Lower lobe of right lung (tissue), 2 donors: ENCODE results near the gene EMC1. TPM values are rescaled to one million over a fixed set of nuclear protein-coding genes. Genes with fewer than 3 reads are reported as not detected.
"Not testable (repeated sequence)": the region's sequence is repeated elsewhere in the genome, so short reads cannot be mapped to it uniquely, and the experiment has no call there.

Experiments
- ATAC-seq, 2 donors: fragments of 200-7000 bp; cut with Tn5 transposase; one replicate each; pipeline ENCODE4 v1.9.1; 2020 to 2022; ENCODE audit warnings: mild to moderate bottlenecking in 2 of 2, moderate library complexity in 2 of 2
- DNase-seq: peaks from one replicate; pipeline ENCODE4 v3.0.0-alpha.2; 2020
- H3K27ac ChIP-seq: fragments of 200-600 bp; one replicate; pipeline ENCODE4 v1.8.0; 2022
- H3K27me3 ChIP-seq: fragments of 200-600 bp; one replicate; pipeline ENCODE4 v1.8.0; 2022; ENCODE audit warnings: low read depth
- H3K36me3 ChIP-seq: fragments of 200-600 bp; one replicate; pipeline ENCODE4 v1.8.0; 2022; ENCODE audit warnings: mild to moderate bottlenecking
- H3K4me1 ChIP-seq: fragments of 200-600 bp; one replicate; pipeline ENCODE4 v1.8.0; 2022
- H3K4me3 ChIP-seq: fragments of 200-600 bp; one replicate; pipeline ENCODE4 v1.8.0; 2022; ENCODE audit warnings: mild to moderate bottlenecking
- H3K9me3 ChIP-seq: fragments of 200-600 bp; one replicate; pipeline ENCODE4 v1.8.0; 2022
- intact Hi-C: fragments of 100-400 bp; cut with DNase I; formaldehyde crosslinking; loops from one replicate; pipeline ENCODE4 v1.11.0; 2022
- long read RNA-seq: library from polyadenylated mRNA; unstranded; transcript quantifications from one replicate; pipeline ENCODE4 v2.0.0, GENCODE V29; 2021
- total RNA-seq: library from RNA; stranded (reverse); fragmentation: NEBNext Ultra II Directional; extraction: Animal tissue kit (Norgen Biotek cat#: 25700); gene quantifications from one replicate; pipeline ENCODE4 v1.2.1, GENCODE V29; 2021
- TF ChIP-seq, protein P1 (sequence below): fragments of 200-600 bp; IDR thresholded peaks from one replicate; pipeline ENCODE4 v1.8.0; 2022; ENCODE audit warnings: antibody characterized with exemption, mild to moderate bottlenecking
- donor health status: DM: no; HTN: yes; CAD: no; lungs with severe emphysema.

Gene EMC1
- 39.2 TPM for total RNA-seq
- long read RNA-seq, full-length matches to known transcripts, result 53 of 83 reads
- long read RNA-seq, partial matches to known transcripts, result 8 of 83 reads
- long read RNA-seq, other reads (novel, unspliced or antisense), result 22 of 83 reads

DNA sequence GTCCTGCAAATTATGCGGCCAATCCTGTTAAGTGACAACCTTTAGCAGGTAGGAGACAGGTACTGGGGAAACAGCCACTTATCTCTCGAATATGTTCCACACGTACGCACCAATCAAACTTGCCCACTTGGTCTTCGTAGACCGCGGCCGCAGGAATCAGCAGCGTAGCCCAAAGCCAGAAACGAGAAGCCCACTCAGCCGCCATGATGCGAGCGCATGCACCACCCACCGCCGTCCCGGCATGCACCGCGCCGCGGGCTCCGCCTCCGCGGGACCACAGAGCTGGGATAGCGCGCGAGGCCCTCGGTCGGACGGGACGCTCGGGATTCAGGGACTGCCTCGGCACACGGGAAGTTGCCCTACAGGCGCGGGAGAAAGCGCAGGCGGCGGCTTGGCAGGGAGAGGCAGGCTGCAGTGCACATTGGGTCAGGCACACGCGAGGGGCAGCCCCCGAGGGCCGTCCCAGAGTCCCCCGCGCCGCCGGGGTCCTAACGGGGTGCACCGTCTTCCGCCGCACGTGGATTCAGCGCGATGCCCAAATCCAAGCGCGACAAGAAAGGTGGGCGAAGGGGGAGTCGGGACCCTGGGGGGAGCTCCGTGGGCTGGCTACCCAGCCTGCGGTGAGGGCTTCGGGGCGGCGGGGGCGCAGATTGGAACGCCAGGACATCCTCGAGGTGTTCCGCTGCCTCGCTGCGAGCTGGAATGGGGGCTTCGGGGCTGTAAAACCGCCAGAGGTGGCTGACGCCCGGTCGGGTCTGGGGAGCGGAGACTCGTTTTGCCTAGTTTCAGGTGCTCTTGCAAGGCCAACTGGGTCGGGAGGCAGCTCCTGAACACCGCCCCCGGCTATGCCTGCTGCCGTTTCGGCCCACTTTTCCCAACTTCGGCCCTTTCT lies at the start of gene EMC1, which contains the start of gene MRTO4:
TSS of gene EMC1 (minus strand) at position 220 of the 892 bp plus-strand sequence. CDS start at position 205, 15 bp downstream.
TSS of gene MRTO4 (plus strand) at position 501 of the 892 bp plus-strand sequence. CDS start at position 532, 31 bp downstream.
- H3K4me1 ChIP-seq, result peaks cover 46% of the 10 kb centered on the region
- DNase-seq, result peak; percentile 92
- peak; percentile 97 to 99 for ATAC-seq
- TF ChIP-seq, protein P1, sequence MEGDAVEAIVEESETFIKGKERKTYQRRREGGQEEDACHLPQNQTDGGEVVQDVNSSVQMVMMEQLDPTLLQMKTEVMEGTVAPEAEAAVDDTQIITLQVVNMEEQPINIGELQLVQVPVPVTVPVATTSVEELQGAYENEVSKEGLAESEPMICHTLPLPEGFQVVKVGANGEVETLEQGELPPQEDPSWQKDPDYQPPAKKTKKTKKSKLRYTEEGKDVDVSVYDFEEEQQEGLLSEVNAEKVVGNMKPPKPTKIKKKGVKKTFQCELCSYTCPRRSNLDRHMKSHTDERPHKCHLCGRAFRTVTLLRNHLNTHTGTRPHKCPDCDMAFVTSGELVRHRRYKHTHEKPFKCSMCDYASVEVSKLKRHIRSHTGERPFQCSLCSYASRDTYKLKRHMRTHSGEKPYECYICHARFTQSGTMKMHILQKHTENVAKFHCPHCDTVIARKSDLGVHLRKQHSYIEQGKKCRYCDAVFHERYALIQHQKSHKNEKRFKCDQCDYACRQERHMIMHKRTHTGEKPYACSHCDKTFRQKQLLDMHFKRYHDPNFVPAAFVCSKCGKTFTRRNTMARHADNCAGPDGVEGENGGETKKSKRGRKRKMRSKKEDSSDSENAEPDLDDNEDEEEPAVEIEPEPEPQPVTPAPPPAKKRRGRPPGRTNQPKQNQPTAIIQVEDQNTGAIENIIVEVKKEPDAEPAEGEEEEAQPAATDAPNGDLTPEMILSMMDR, result no peak
- H3K27ac ChIP-seq, result peak within 1 kb of the TSS; percentile 98
- intact Hi-C loops, result no loop called here
- peaks cover 16% of the 10 kb centered on the region for H3K36me3 ChIP-seq
- no peaks in the 10 kb centered on the region for H3K27me3 ChIP-seq
- peak within 1 kb of the TSS; percentile 96 for H3K4me3 ChIP-seq
- H3K9me3 ChIP-seq, result no peaks in the 10 kb centered on the region

DNA sequence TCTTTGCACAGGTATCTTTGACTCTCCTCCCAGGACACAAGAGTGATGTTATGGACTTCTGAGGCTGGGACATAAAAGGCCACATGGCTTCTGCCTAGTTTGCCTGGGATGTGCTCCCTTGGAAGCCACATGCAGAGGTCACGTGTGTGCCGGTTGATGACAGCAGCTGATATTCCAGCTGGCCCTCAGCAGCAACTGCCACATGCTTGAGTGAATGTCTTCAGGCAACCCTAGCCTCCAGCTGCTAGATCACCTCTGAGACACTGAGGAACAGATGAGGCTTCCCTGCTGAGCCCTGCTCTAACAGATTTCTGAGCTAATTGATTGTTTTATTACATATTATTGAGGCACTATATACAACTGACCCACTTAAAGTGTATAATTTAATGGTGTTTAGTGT lies 48.9 kb upstream of the EMC1 start:
- H3K4me1 ChIP-seq, result no peaks in the 10 kb centered on the region
- intact Hi-C loops, result no loop called here

DNA sequence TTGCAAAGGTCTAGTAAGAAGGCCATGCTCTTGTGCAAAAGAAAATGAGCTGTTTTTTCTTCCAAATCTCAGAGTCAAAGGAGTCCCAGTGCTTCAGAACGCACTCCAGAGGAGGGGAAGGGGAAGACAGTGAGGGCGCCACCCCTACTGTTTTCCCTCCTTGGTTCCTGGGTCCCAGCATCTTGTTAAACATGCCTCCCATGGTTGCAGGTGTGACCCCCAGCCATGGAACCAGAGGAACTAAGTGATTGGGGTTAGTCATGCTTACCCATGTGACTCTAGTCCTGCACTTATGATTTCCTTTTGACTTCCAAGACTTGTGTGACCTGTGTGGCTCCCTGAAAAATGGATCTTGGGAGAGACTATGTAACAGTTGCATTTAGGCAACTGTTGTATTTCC lies 43.3 kb upstream of the EMC1 start:
- TF ChIP-seq, protein P1, result no peak
- DNase-seq, result no peak
- no peak for ATAC-seq
- H3K27ac ChIP-seq, result no peak overlapping the region
- no peak overlapping the region for H3K4me3 ChIP-seq
- no peaks in the 10 kb centered on the region for H3K27me3 ChIP-seq
- no peaks in the 10 kb centered on the region for H3K36me3 ChIP-seq
- H3K9me3 ChIP-seq, result peaks cover 13% of the 10 kb centered on the region
- intact Hi-C loops, result no loop called here
- H3K4me1 ChIP-seq, result no peaks in the 10 kb centered on the region

More for the DNA sequence above, 48.9 kb upstream of the EMC1 start:
- Histone ChIP-seq H3K27ac (no peak overlapping the region), H3K36me3 (peaks cover 33% of the 10 kb centered on the region), H3K4me3 (no peak overlapping the region), H3K27me3 (no peaks in the 10 kb centered on the region), H3K9me3 (peaks cover 1% of the 10 kb centered on the region)
- no peak for ATAC-seq
- no peak for DNase-seq
- TF ChIP-seq, protein P1, result no peak

DNA sequence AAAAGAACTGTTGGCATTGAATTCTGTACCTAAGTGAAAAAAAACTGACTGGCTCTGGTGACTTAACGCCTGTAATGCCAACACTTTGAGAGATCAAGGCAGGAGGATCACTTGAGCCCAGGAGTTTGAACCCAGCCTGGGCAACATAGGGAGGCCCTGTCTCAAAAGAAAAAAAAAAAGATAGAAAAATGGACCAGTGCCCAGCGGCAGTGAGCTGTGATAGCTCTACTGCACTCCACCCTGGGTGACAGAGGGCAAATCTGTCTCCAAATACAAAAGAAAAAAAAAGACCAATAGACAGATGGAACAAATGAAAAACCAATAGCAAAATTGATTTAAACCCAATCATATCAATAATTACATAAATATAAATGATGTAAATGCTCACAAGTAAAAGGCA lies 37.9 kb upstream of the EMC1 start:
- TF ChIP-seq, protein P1, result no peak
- H3K4me3 ChIP-seq, result peak overlapping the region; percentile 60
- ATAC-seq, result no peak

DNA sequence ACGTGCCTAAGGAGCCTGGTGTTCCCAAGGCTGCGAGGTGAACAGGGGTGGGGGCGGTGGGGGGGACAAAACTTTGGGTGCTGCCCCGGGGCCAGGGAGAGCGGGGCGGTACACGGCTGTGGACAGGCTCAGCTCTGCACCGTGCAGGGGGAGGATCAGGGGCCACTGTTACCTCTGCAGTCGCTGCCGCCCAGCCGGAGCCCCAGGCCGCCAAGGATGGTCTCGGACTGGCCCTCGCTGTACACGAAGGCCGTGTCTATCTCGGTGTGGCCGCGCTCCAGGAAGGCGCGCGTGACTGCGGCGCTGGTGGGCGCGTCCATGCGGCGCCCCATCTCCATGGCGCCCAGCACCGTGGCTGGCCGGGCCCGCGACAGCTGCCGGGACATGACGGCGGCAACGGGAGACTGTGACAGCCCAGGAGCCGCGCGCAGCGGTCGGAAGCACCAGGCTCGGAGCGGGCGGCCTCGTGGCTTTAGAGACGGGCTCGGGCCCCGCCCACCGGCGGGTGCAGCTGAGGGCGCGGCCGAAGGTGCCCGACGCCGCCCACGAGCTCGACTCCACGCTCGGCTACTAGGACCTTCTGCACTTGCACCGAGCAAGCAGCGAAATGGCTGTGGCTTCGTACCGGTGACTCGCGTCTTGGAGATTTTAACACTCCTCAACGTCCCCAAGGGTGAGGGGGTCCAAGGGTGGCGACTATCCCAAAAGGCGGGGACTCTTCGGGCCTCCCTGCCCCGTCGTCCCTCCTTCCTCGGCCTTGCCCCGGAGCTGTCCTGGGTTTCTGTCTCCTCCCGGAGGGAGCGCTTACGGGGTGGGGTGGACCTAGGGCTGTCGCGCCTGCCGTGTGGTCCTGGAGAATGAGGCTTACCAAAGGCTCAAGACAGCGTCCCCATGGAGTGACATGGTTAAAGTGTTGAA lies 37.3 kb upstream of the EMC1 start, which contains the start of gene AKR7A3:
TSS of gene AKR7A3 (minus strand) at position 447 of the 918 bp plus-strand sequence. CDS start at position 386, 61 bp downstream.
- H3K36me3 ChIP-seq, H3K4me1 ChIP-seq, intact Hi-C loops, H3K9me3 ChIP-seq, H3K27ac ChIP-seq, H3K27me3 ChIP-seq: not testable (repeated sequence)
- peak; percentile 93 to 97 for ATAC-seq
- DNase-seq, result peak; percentile 80
- H3K4me3 ChIP-seq, result peak within 1 kb of the TSS; percentile 60

More for the DNA sequence above, 37.9 kb upstream of the EMC1 start:
- intact Hi-C loops, result no loop called here
- H3K27ac ChIP-seq, result no peak overlapping the region
- DNase-seq, result no peak
- H3K27me3 ChIP-seq, result no peaks in the 10 kb centered on the region
- no peaks in the 10 kb centered on the region for H3K36me3 ChIP-seq
- peaks cover 6% of the 10 kb centered on the region for H3K4me1 ChIP-seq
- peaks cover 2% of the 10 kb centered on the region for H3K9me3 ChIP-seq
